Thyroid gland (tissue), 4 donors: ENCODE data around the gene PKN1. TPM values are rescaled to one million over a fixed set of nuclear protein-coding genes. Genes with fewer than 3 reads are reported as not detected.

Experiments used
- DNase-seq, 2 donors: peaks; one replicate each; pipeline ENCODE4 v3.0.0-alpha.2; 2019
- H3K27ac ChIP-seq, 3 donors: fragments of 200-600 bp; sonication (generic); 1 replicate in 2 of 3; 2 replicates in 1 of 3; pipeline ENCODE4 v1.5.1; 2016 to 2019; ENCODE audit warnings: mild to moderate bottlenecking in 1 of 3, moderate library complexity in 1 of 3
- H3K27me3 ChIP-seq: fragments of 200-600 bp; sonication (generic); one replicate; pipeline ENCODE4 v1.5.1; 2019
- H3K36me3 ChIP-seq, 2 donors: fragments of 200-600 bp; sonication (generic); one replicate each; pipeline ENCODE4 v1.5.1; 2016 to 2019
- H3K4me1 ChIP-seq, 2 donors: fragments of 200-600 bp; sonication (generic); one replicate each; pipeline ENCODE4 v1.5.1; 2017 to 2019
- H3K4me3 ChIP-seq, 3 donors: fragments of 200-600 bp; sonication (generic); replicated peaks in 1 of 3; 1 replicate in 2 of 3; 2 replicates in 1 of 3; pipeline ENCODE4 v1.5.1; 2016; ENCODE audit warnings: mild to moderate bottlenecking in 1 of 3
- H3K9me3 ChIP-seq: fragments of 200-600 bp; sonication (generic); one replicate; pipeline ENCODE4 v1.5.1; 2017
- CTCF ChIP-seq, 6 experiments: fragments of 200-600 bp in 3 of 6; fragments of 450-650 bp in 3 of 6; sonication (generic) in 3 of 6; IDR thresholded peaks; one replicate each; pipeline ENCODE4 v1.5.1; 2016 to 2019; ENCODE audit warnings: antibody characterized with exemption in 6 of 6, mild to moderate bottlenecking in 2 of 6, inconsistent platforms in 1 of 6, moderate library complexity in 1 of 6
- POLR2A ChIP-seq, 2 donors: fragments of 450-650 bp; IDR thresholded peaks; one replicate each; pipeline ENCODE4 v1.6.1; 2017; ENCODE audit warnings: antibody characterized with exemption in 2 of 2, mild to moderate bottlenecking in 2 of 2, moderate library complexity in 1 of 2
- WGBS, 2 donors: methylation state at CpG; one replicate each; pipeline ENCODE4 v1.1.5; 2017; 5-methylcytosine and 5-hydroxymethylcytosine counted together
- intact Hi-C: fragments of 100-400 bp; cut with DNase I; formaldehyde crosslinking; loops from one replicate; pipeline ENCODE4 v1.15.1; 2023
- total RNA-seq, 4 donors: library from RNA; depleted of rRNA; stranded (reverse); fragments of >200 nt; gene quantifications; one replicate each; pipeline ENCODE4 v1.2.3, GENCODE V29; 2016

PKN1 gene
- total RNA-seq, 4 donors from 2014 or later: 66.5 to 79.8 (median 74.2) TPM

GRCh38 chr19:14440049-14440448 lies 6.9 kb downstream of the PKN1 start:
- no peaks in the 10 kb centered on the region for H3K9me3 ChIP-seq
- no peak overlapping the region for H3K4me3 ChIP-seq
- H3K4me1 ChIP-seq: no peaks in the 10 kb centered on the region
- intact Hi-C loops: no loop called here
- no peaks in the 10 kb centered on the region for H3K27me3 ChIP-seq
- 68 to 70% methylated on average over 9 of the region's 9 CpGs for WGBS, 2 donors
- H3K36me3 ChIP-seq: peaks cover 34% of the 10 kb centered on the region in 2 donors
- TF ChIP-seq CTCF (IDR thresholded peaks at IDR 0.05) (no peak), POLR2A (IDR thresholded peaks at IDR 0.05) (no peak)
- no peak overlapping the region for H3K27ac ChIP-seq
- peak; percentile 25 to 34 for DNase-seq

GRCh38 chr19:14441041-14441938 lies 8.2 kb downstream of the PKN1 start:
- 90 to 92% methylated on average over 13 to 22 of the region's 34 CpGs for WGBS, 2 donors
- no peak for DNase-seq
- Histone ChIP-seq H3K27me3 (no peaks in the 10 kb centered on the region), H3K4me3 (no peak overlapping the region), H3K27ac (no peak overlapping the region), H3K4me1 (no peaks in the 10 kb centered on the region), H3K36me3 (peaks cover 43 to 45% of the 10 kb centered on the region in 2 donors), H3K9me3 (no peaks in the 10 kb centered on the region)
- intact Hi-C loops: no loop called here
- TF ChIP-seq POLR2A (IDR thresholded peaks at IDR 0.05): no peak
- no peak for TF ChIP-seq CTCF (IDR thresholded peaks at IDR 0.05)

GRCh38 chr19:14442891-14443631 lies 10.0 kb downstream of the PKN1 start:
- intact Hi-C loops: no loop called here
- no peaks in the 10 kb centered on the region for H3K4me1 ChIP-seq
- H3K9me3 ChIP-seq: no peaks in the 10 kb centered on the region
- TF ChIP-seq POLR2A (IDR thresholded peaks at IDR 0.05) (no peak), CTCF (IDR thresholded peaks at IDR 0.05) (no peak)
- WGBS, 2 donors: 96 to 98% methylated on average over 4 to 13 of the region's 16 CpGs
- H3K27me3 ChIP-seq: no peaks in the 10 kb centered on the region
- no peak overlapping the region for H3K4me3 ChIP-seq
- DNase-seq: no peak
- no peak overlapping the region for H3K27ac ChIP-seq
- peaks cover 61 to 63% of the 10 kb centered on the region in 2 donors for H3K36me3 ChIP-seq

- intact Hi-C loops: no loop called here
- Histone ChIP-seq H3K4me3 (no peak overlapping the region), H3K36me3 (peaks cover 67 to 70% of the 10 kb centered on the region in 2 donors), H3K9me3 (no peaks in the 10 kb centered on the region), H3K27ac (no peak overlapping the region), H3K4me1 (no peaks in the 10 kb centered on the region), H3K27me3 (no peaks in the 10 kb centered on the region)
- WGBS, 2 donors: 98% methylated on average over 13 to 14 of the region's 14 CpGs
- no peak for DNase-seq
- TF ChIP-seq CTCF (IDR thresholded peaks at IDR 0.05) (no peak), POLR2A (IDR thresholded peaks at IDR 0.05) (no peak)
Observed at GRCh38 chr19:14443632-14444216, 10.6 kb downstream of the PKN1 start.
